H1 (cell line): Measurements from ENCODE around the gene PLEKHG5. TPM values are rescaled to one million over a fixed set of nuclear protein-coding genes. Genes with fewer than 3 reads are reported as not detected.

Source experiments
- BACH1 ChIP-seq: IDR thresholded peaks from 2 replicates; pipeline ENCODE4 v1.6.1; 2012; ENCODE audit warnings: low read length, improper control_type of control experiment
- BCL11A ChIP-seq, 2 experiments: IDR thresholded peaks; one replicate each; pipeline ENCODE4 v1.6.1; 2011; ENCODE audit warnings: low read depth in 2 of 2, low read length in 2 of 2, mild to moderate bottlenecking in 2 of 2
- CBX8 ChIP-seq: fragments of 300-800, 300-1000 bp; sonication (generic); IDR thresholded peaks from 2 replicates; pipeline ENCODE4 v1.7.1; 2016; ENCODE audit warnings: low read depth, low read length, borderline replicate concordance
- CHD2 ChIP-seq: IDR thresholded peaks from 2 replicates; pipeline ENCODE4 v1.6.1; 2012; ENCODE audit warnings: low read length, improper control_type of control experiment
- CREB1 ChIP-seq: IDR thresholded peaks from 2 replicates; pipeline ENCODE4 v1.6.1; 2012; ENCODE audit warnings: inconsistent platforms
- GABPA ChIP-seq: IDR thresholded peaks from 2 replicates; pipeline ENCODE4 v1.6.1; 2011; ENCODE audit warnings: mild to moderate bottlenecking, low read length, moderate library complexity, borderline replicate concordance; ENCODE audit not compliant: insufficient read depth
- HDAC2 ChIP-seq, 2 experiments: fragments of 300-600 bp in 1 of 2; sonication (generic) in 1 of 2; IDR thresholded peaks; 2 replicates each; pipeline ENCODE4 v1.6.1; 2011 to 2012; ENCODE audit warnings: low read depth in 2 of 2, low read length in 2 of 2, mild to moderate bottlenecking in 2 of 2, moderate library complexity in 2 of 2, borderline replicate concordance in 1 of 2, inconsistent platforms in 1 of 2
- HDAC6 ChIP-seq: IDR thresholded peaks from one replicate; pipeline ENCODE4 v1.7.1; 2012; ENCODE audit warnings: low read depth, mild to moderate bottlenecking, inconsistent platforms, low read length, moderate library complexity
- MAFK ChIP-seq: IDR thresholded peaks from 2 replicates; pipeline ENCODE4 v1.6.1; 2012; ENCODE audit warnings: low read depth, mild to moderate bottlenecking, improper control_type of control experiment, low read length
- POLR2A ChIP-seq, 2 experiments: IDR thresholded peaks; 1 replicate in 1 of 2; 2 replicates in 1 of 2; pipeline ENCODE4 v1.6.1; 2011; ENCODE audit warnings: low read depth in 2 of 2, low read length in 2 of 2, mild to moderate bottlenecking in 2 of 2; ENCODE audit errors: control extremely low read depth in 1 of 2
- POLR2AphosphoS5 ChIP-seq: IDR thresholded peaks from 2 replicates; pipeline ENCODE4 v1.6.1; 2011; ENCODE audit warnings: low read depth, low read length
- RAD21 ChIP-seq, 2 experiments: IDR thresholded peaks in 1 of 2; conservative IDR thresholded peaks in 1 of 2; 2 replicates each; pipeline ENCODE4 v1.6.1; 2011; ENCODE audit warnings: low read depth in 2 of 2, low read length in 2 of 2, improper control_type of control experiment in 1 of 2, inconsistent platforms in 1 of 2, mild to moderate bottlenecking in 1 of 2, moderate library complexity in 1 of 2
- RXRA ChIP-seq: IDR thresholded peaks from 2 replicates; pipeline ENCODE4 v1.6.1; 2011; ENCODE audit warnings: low read depth, mild to moderate bottlenecking, low read length, moderate library complexity; ENCODE audit not compliant: insufficient read depth
- SIN3A ChIP-seq, 2 experiments: IDR thresholded peaks in 1 of 2; conservative IDR thresholded peaks in 1 of 2; 2 replicates each; pipeline ENCODE4 v1.6.1; 2011 to 2012; ENCODE audit warnings: low read length in 2 of 2, improper control_type of control experiment in 1 of 2, low read depth in 1 of 2, mild to moderate bottlenecking in 1 of 2
- SIRT6 ChIP-seq: IDR thresholded peaks from one replicate; pipeline ENCODE4 v1.7.1; 2012; ENCODE audit warnings: low read length, inconsistent platforms
- SP1 ChIP-seq: IDR thresholded peaks from 2 replicates; pipeline ENCODE4 v1.6.1; 2011; ENCODE audit warnings: low read depth, low read length
- SUZ12 ChIP-seq: fragments of 200-600 bp; sonication (generic); IDR thresholded peaks from 2 replicates; pipeline ENCODE4 v1.6.1; 2012; ENCODE audit warnings: mild to moderate bottlenecking, inconsistent platforms, low read length, moderate library complexity, mixed read lengths
- TAF1 ChIP-seq: IDR thresholded peaks from 2 replicates; pipeline ENCODE4 v1.6.1; 2011; ENCODE audit warnings: mild to moderate bottlenecking, low read depth, low read length
- TEAD4 ChIP-seq: IDR thresholded peaks from 2 replicates; pipeline ENCODE4 v1.6.1; 2012; ENCODE audit warnings: low read depth, low read length, inconsistent platforms, mixed read lengths
- YY1 ChIP-seq: IDR thresholded peaks from 2 replicates; pipeline ENCODE4 v1.6.1; 2011; ENCODE audit warnings: low read depth, mild to moderate bottlenecking, low read length
- polyA plus RNA-seq, 7 experiments: library from polyadenylated mRNA; depleted of rRNA in 3 of 7; stranded (reverse) in 5 of 7; unstranded in 2 of 7; fragments of >200 nt in 5 of 7; fragments of 200-250 nt in 2 of 7; gene quantifications; 1 replicate in 5 of 7; 2 replicates in 1 of 7; 4 replicates in 1 of 7; pipeline versions ENCODE4 v1.2.1 to v1.2.3, GENCODE V29; 2011 to 2013; ENCODE audit warnings: missing spikeins in 2 of 7, mixed read lengths in 2 of 7
- total RNA-seq: library from RNA; stranded (reverse); fragmentation: NEBNext Ultra II Directional; extraction: Animal tissue kit (Norgen Biotek cat#: 25700); gene quantifications from 2 replicates; pipeline ENCODE4 v1.2.1, GENCODE V29; 2021
- TF ChIP-seq, protein P1 (sequence below): IDR thresholded peaks from 2 replicates; pipeline ENCODE4 v1.6.1; 2011; ENCODE audit warnings: low read length, improper control_type of control experiment

Gene PLEKHG5
- total and polyA plus RNA-seq, 2 of the 8 experiments (the other 6 are each of a cell fraction or from before 2014, with no cell fraction given): 10.4 to 13.8 TPM

DNA sequence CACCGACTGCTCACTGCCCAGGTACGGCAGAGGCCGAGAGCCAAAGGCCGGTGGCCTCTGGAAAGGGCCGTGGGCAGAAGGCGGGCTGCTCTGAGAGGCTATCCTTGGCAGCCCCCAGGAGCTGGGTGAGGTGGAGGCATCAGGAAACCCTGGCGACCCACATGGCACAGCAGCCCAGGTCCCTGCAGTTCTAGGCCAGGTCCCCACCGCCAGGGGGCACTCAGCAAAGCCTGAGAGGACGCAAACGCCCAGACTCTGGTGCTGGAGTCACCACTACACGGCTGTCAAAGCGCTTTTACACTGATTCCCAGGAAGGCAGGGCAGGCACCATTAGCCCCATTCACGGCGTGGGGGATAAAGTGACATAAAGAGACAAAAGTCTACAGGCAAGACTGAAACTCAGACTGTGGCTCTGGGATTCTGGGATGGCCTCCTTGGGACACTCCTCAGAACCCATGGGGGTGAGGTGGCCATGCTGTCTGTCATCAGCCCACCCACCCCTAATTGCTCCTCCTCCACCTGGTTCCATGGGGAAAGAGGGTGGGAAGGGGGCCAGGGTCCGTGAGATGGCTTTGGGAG lies 4.9 kb downstream of the PLEKHG5 start (continued):
- TF ChIP-seq CBX8: no peak
- TF ChIP-seq RXRA: no peak
- no peak for TF ChIP-seq SUZ12
- peak; percentile 68; the same call in 1 of the 2 replicates for TF ChIP-seq BACH1
- no peak for TF ChIP-seq CHD2
- peak; percentile 56 to 70 for TF ChIP-seq RAD21 (IDR thresholded peaks at IDR 0.05 in 1 of 2, conservative IDR thresholded peaks at IDR 0.05 in 1 of 2; ENCODE audit: low read depth in 2 of 2, low read length in 2 of 2)
- peak; percentile 73; the same call in 1 of the 2 replicates for TF ChIP-seq YY1
- TF ChIP-seq POLR2A (IDR thresholded peaks at IDR 0.05; ENCODE audit: control extremely low read depth in 1 of 2, low read depth in 2 of 2, low read length in 2 of 2): no peak
- TF ChIP-seq CREB1: peak; percentile 47; the same call in 1 of the 2 replicates
- no peak for TF ChIP-seq TAF1
- no peak for TF ChIP-seq BCL11A (IDR thresholded peaks at IDR 0.05; ENCODE audit: low read depth in 2 of 2, low read length in 2 of 2)
- TF ChIP-seq HDAC6: no peak
- peak; percentile 64 to 72; a peak in 2 of 4 replicates for TF ChIP-seq HDAC2 (IDR thresholded peaks at IDR 0.05; ENCODE audit: borderline replicate concordance in 1 of 2, low read depth in 2 of 2, low read length in 2 of 2)
- TF ChIP-seq MAFK: no peak
- peak; percentile 60; the same call in 1 of the 2 replicates for TF ChIP-seq GABPA
- peak; percentile 82 to 94 for TF ChIP-seq SIN3A (conservative IDR thresholded peaks at IDR 0.05 in 1 of 2, IDR thresholded peaks at IDR 0.05 in 1 of 2; ENCODE audit: low read depth in 1 of 2, low read length in 2 of 2)
- TF ChIP-seq, protein P1, sequence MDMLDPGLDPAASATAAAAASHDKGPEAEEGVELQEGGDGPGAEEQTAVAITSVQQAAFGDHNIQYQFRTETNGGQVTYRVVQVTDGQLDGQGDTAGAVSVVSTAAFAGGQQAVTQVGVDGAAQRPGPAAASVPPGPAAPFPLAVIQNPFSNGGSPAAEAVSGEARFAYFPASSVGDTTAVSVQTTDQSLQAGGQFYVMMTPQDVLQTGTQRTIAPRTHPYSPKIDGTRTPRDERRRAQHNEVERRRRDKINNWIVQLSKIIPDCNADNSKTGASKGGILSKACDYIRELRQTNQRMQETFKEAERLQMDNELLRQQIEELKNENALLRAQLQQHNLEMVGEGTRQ: no peak
- TF ChIP-seq SP1: 0 out of 2 replicates have a peak, but pooled peaks have one; percentile 30
- TF ChIP-seq SIRT6: no peak
- TF ChIP-seq POLR2AphosphoS5: no peak
- TF ChIP-seq TEAD4: no peak
